NT2/D1 (cell line): ENCODE data around the gene SYNPO2.

ENCODE experiments used
- YY1 ChIP-seq: IDR thresholded peaks from 2 replicates; pipeline ENCODE4 v1.6.1; 2011; ENCODE audit not compliant: insufficient read length, insufficient read depth
- ZNF274 ChIP-seq: IDR thresholded peaks from 2 replicates; pipeline ENCODE4 v1.6.1; 2011; ENCODE audit warnings: mild to moderate bottlenecking, low read depth, low read length

GRCh38 chr4:118983293-118983692 lies 94.6 kb downstream of the SYNPO2 start:
- no peak for TF ChIP-seq ZNF274
- TF ChIP-seq YY1, result no peak
